GM12878 (cell line): ENCODE results near the gene MROH2A. TPM values are rescaled to one million over a fixed set of nuclear protein-coding genes. Genes with fewer than 3 reads are reported as not detected.

Source experiments
- ATAC-seq: fragments of 200-7000 bp; cut with Tn5 transposase; 3 replicates; pipeline ENCODE4 v1.9.1; 2020; ENCODE audit warnings: mild to moderate bottlenecking, moderate library complexity
- BruUV-seq: library from RNA; stranded (reverse); fragments of 400-500 nt; replicated peaks from 2 replicates; lab custom pipeline; 2021; lab: Mats Ljungman, UMichigan
- CTCF ChIA-PET: fragments of 300-600 bp; sonication (Branson Sonifier 250); formaldehyde crosslinking; extraction: SDS; loops from one replicate; lab custom pipeline; 2021; ENCODE audit warnings: inconsistent platforms; lab: Yijun Ruan, JAX
- POLR2A ChIA-PET: fragments of 350-600 bp; formaldehyde crosslinking; extraction: SDS; loops from one replicate; lab custom pipeline; 2021; ENCODE audit warnings: inconsistent platforms; lab: Charles Lee
- RAD21 ChIA-PET: fragments of 300-600 bp; sonication (Branson Sonifier 250); formaldehyde crosslinking; loops from one replicate; lab custom pipeline; 2023; ENCODE audit warnings: antibody characterized with exemption; ENCODE audit not compliant: unreplicated experiment; lab: Charles Lee
- SMC1A ChIA-PET: fragments of 300-600 bp; sonication (Branson Sonifier 250); formaldehyde crosslinking; loops from one replicate; lab custom pipeline; 2023; ENCODE audit not compliant: unreplicated experiment, uncharacterized antibody; lab: Charles Lee
- DNase-seq: peaks from one replicate; pipeline ENCODE4 v3.0.0-alpha.2; 2011; ENCODE audit warnings: low read depth, low spot score
- FAIRE-seq: peaks from 3 replicates; lab custom pipeline; 2011; peaks lifted over from hg19 to GRCh38; lab: Jason Lieb, UNC
- H2AFZ ChIP-seq: 2 replicates; pipeline ENCODE4 v1.6.0; 2011; ENCODE audit warnings: low read depth, low read length, control low read depth; ENCODE audit not compliant: control insufficient read depth
- H3K27ac ChIP-seq: 2 replicates; pipeline ENCODE4 v1.5.1; 2011; ENCODE audit warnings: control low read depth; ENCODE audit not compliant: control insufficient read depth, insufficient read depth
- H3K27me3 ChIP-seq, 2 experiments: replicated peaks in 1 of 2; 2 replicates each; pipeline versions ENCODE4 v1.6.0 to v1.6.1; 2011; ENCODE audit warnings: low read length in 1 of 2; ENCODE audit not compliant: control insufficient read depth in 2 of 2, insufficient read depth in 2 of 2
- H3K36me3 ChIP-seq, 2 experiments: 2 replicates each; pipeline ENCODE4 v1.5.1; 2011; ENCODE audit warnings: low read length in 1 of 2; ENCODE audit not compliant: control insufficient read depth in 2 of 2, insufficient read depth in 2 of 2
- H3K4me1 ChIP-seq: 2 replicates; pipeline ENCODE4 v1.6.1; 2011; ENCODE audit warnings: mild to moderate bottlenecking, low read length, moderate library complexity, mixed read lengths; ENCODE audit not compliant: control insufficient read depth, insufficient read depth
- H3K4me2 ChIP-seq: 2 replicates; pipeline ENCODE4 v1.6.0; 2011; ENCODE audit warnings: control low read depth; ENCODE audit not compliant: control insufficient read depth, insufficient read depth
- H3K4me3 ChIP-seq: fragments of 200-600 bp; sonication (generic); 2 replicates; pipeline ENCODE4 v1.5.1; 2016
- H3K79me2 ChIP-seq: 2 replicates; pipeline ENCODE4 v1.6.0; 2011; ENCODE audit warnings: low read length; ENCODE audit not compliant: control insufficient read depth, insufficient read depth
- H3K9ac ChIP-seq: 2 replicates; pipeline ENCODE4 v1.8.0; 2011; ENCODE audit warnings: low read length, control low read depth, mixed read lengths; ENCODE audit not compliant: control insufficient read depth, insufficient read depth
- H3K9me3 ChIP-seq: replicated peaks from 3 replicates; pipeline ENCODE4 v1.5.1; 2011; ENCODE audit warnings: mild to moderate bottlenecking, low read length; ENCODE audit not compliant: control insufficient read depth, insufficient read depth
- H4K20me1 ChIP-seq: 2 replicates; pipeline ENCODE4 v1.6.0; 2011; ENCODE audit not compliant: control insufficient read depth, insufficient read depth
- BRCA1 ChIP-seq: IDR thresholded peaks from 2 replicates; pipeline ENCODE4 v1.6.1; 2011; ENCODE audit warnings: low read depth, low read length, improper control_type of control experiment
- ESRRA ChIP-seq: IDR thresholded peaks from 2 replicates; pipeline ENCODE4 v1.6.1; 2012; ENCODE audit warnings: mild to moderate bottlenecking, low read length, improper control_type of control experiment
- IKZF1 ChIP-seq: fragments of 450-650 bp; conservative IDR thresholded peaks from 2 replicates; pipeline ENCODE4 v1.6.1; 2017; ENCODE audit warnings: antibody characterized with exemption, mild to moderate bottlenecking
- NFXL1 ChIP-seq: fragments of 450-650 bp; IDR thresholded peaks from 2 replicates; pipeline ENCODE4 v1.6.1; 2017; ENCODE audit warnings: antibody characterized with exemption, mild to moderate bottlenecking, borderline replicate concordance
- PAX5 ChIP-seq: IDR thresholded peaks from 2 replicates; pipeline ENCODE4 v1.6.1; 2011; ENCODE audit warnings: low read depth, low read length, borderline replicate concordance
- PML ChIP-seq: IDR thresholded peaks from 2 replicates; pipeline ENCODE4 v1.6.1; 2012; ENCODE audit warnings: low read length, inconsistent platforms
- RB1 ChIP-seq: fragments of 450-650 bp; formaldehyde crosslinking; IDR thresholded peaks from 2 replicates; pipeline ENCODE4 v1.6.1; 2017; ENCODE audit warnings: mild to moderate bottlenecking, borderline replicate concordance
- SPI1 ChIP-seq: IDR thresholded peaks from 2 replicates; pipeline ENCODE4 v1.6.1; 2011; ENCODE audit warnings: low read depth, mild to moderate bottlenecking, low read length, moderate library complexity, borderline replicate concordance; ENCODE audit not compliant: insufficient read depth
- SREBF1 ChIP-seq: IDR thresholded peaks from 2 replicates; pipeline ENCODE4 v1.6.1; 2012; ENCODE audit warnings: mild to moderate bottlenecking, low read length
- SUPT20H ChIP-seq: IDR thresholded peaks from 2 replicates; pipeline ENCODE4 v1.6.1; 2011; ENCODE audit warnings: low read depth, mild to moderate bottlenecking, low read length, moderate library complexity, borderline replicate concordance; ENCODE audit not compliant: control insufficient read depth
- ZSCAN29 ChIP-seq: fragments of 450-650 bp; IDR thresholded peaks from 2 replicates; pipeline ENCODE4 v1.6.1; 2017; ENCODE audit warnings: mild to moderate bottlenecking, moderate library complexity
- WGBS: methylation state at CpG from one replicate; pipeline ENCODE4 v1.1.6; 2016; ENCODE audit warnings: low lambda C conversion rate; ENCODE audit not compliant: insufficient replicate concordance, insufficient coverage; ENCODE audit errors: missing lambda C conversion rate; 5-methylcytosine and 5-hydroxymethylcytosine counted together
- in situ Hi-C: fragments of 300-500 bp; cut with MboI; formaldehyde crosslinking; loops from 9 replicates; pipeline ENCODE4 v1.14.3; 2018; ENCODE audit warnings: mixed read lengths
- intact Hi-C: fragments of 100-400 bp; cut with micrococcal nuclease; formaldehyde crosslinking; loops from one replicate; pipeline ENCODE4 v1.14.2; 2022; ENCODE audit not compliant: unreplicated experiment
- polyA plus RNA-seq, 11 experiments: library from polyadenylated mRNA; depleted of rRNA in 4 of 11; unstranded in 6 of 11; stranded (reverse) in 5 of 11; fragments of >200 nt; fragmentation: Nextera tagmentation in 4 of 11; fragmentation: Illumina TruSeq in 1 of 11; extraction: Ambion mirVana in 4 of 11; extraction: Trizol in 1 of 11; gene quantifications; 1 replicate in 1 of 11; 2 replicates in 10 of 11; pipeline versions ENCODE4 v1.2.1 to v1.2.3, GENCODE V29; 2011 to 2016; ENCODE audit warnings: inconsistent platforms in 2 of 11, missing spikeins in 2 of 11, low read depth in 1 of 11
- total RNA-seq, 4 experiments: library from RNA; depleted of rRNA in 3 of 4; stranded (reverse); fragments of >200 nt in 3 of 4; fragmentation: Illumina TruSeq in 1 of 4; extraction: Trizol in 1 of 4; gene quantifications; 2 replicates each; pipeline versions ENCODE4 v1.2.1 to v1.2.3, GENCODE V29; 2013 to 2021
- TF ChIP-seq, protein P1 (sequence below): fragments of 450-650 bp; IDR thresholded peaks from 2 replicates; pipeline ENCODE4 v1.6.1; 2018; ENCODE audit warnings: borderline replicate concordance, mild to moderate bottlenecking; ENCODE audit not compliant: partially characterized antibody

The MROH2A gene
- total and polyA plus RNA-seq, 10 of the 15 experiments (the other 5 are each of a cell fraction or from before 2014, with no cell fraction given): not detected

DNA sequence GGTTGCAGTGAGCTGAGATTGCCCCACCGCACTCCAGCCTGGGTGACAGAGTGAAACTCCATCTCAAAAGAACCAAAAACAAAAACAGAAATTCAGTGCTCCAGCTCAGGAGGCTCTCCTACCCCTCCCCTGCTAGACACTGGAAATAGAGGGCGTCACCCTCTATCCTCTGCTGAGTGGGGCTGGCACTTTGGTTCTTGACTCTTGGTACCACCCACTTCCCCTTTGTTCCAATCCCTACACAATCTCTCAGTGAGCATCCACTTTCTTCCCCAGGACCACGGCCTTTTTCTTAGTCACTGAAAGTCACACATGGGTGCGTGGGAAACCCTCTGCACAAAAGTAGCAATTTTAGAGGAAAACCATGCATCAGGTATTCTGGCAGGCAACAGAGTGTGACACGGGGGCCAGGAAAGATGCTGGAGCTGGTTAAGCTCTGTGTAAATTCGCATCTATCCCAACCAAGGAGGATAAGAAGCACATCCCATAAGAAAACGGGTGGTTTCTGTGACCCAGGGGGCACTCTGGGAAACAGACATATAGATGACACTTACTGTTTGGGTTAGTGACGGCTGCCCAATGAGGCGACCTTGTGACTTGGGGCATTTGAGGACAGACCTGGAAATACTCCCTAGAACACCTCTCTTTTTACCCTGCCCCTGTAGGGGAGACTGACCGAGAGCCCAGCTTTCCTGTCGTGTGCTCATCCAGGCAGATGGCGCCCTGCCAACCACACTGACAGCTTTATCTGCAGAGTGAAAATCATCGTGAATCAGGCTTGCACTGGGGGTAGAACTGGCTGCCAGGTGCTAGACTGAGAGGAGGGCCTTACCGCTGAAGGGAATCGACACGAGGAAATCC, 68.5 kb downstream of the MROH2A start:
- Histone ChIP-seq H3K4me2 (no peak overlapping the region), H3K27me3 (no peaks in the 10 kb centered on the region), H3K79me2 (peaks cover 16% of the 10 kb centered on the region), H3K4me1 (no peaks in the 10 kb centered on the region), H3K27ac (no peak overlapping the region), H2AFZ (no peak overlapping the region), H4K20me1 (no peaks in the 10 kb centered on the region), H3K4me3 (no peak overlapping the region), H3K36me3 (peaks cover 45 to 51% of the 10 kb centered on the region in 2 experiments), H3K9me3 (no peaks in the 10 kb centered on the region), H3K9ac (no peak overlapping the region)
- no peak for TF ChIP-seq SREBF1
- peak; percentile 48; the same call in 1 of the 2 replicates for TF ChIP-seq SPI1
- intact Hi-C loops: no loop called here
- DNase-seq (no peak), FAIRE-seq (no peak), ATAC-seq (peak; percentile 49; the same call in 2 of the 3 replicates)
- CTCF ChIA-PET: interaction anchor here (0.7 kb wide), 1 partner anchor 13 kb away, joined by 3 read pairs; no protein-coding TSS in a partner anchor
- in situ Hi-C loops: no loop called here
- no TSS peak for BruUV-seq
- POLR2A ChIA-PET: no interaction called here
- SMC1A ChIA-PET: interaction anchor here (0.6 to 1.2 kb wide), 2 partner anchors 10 to 1496 kb away, joined by 3 to 4 read pairs; no protein-coding TSS in a partner anchor
- WGBS: 90% methylated on average over 16 of the region's 16 CpGs
- RAD21 ChIA-PET: no interaction called here

DNA sequence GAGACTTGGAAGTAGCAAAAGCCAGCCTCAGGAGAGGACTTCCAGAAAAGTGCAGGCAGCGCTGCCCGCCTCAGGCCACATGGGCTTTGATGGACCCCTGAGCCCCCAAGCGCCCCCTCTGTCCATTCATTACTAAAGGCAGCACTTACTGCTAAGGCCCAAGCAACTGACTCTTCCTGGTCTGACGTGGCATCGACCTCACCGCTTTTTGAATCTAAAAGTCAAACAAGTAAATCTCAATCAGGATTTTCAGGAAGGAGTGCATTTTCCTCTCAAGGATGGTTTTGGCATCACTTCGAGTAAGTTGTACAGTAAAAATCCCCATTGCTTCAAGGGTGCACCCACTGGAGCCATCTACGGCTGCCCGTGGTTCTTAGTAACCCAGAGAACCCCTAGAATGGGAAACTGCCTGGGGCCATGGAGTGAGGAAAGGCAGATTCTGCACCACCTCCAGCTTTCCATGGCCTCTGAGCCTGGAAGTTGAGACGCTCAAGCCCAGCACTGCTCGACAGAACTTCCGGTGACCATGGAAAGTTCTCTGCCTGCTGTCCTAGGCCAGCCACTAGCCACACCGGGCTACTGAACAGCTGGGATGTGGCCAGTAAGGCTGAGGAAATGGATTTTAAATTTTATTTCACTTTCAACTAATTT, 69.2 kb downstream of the MROH2A start:
- no peak for FAIRE-seq
- WGBS: 98% methylated on average over 13 of the region's 13 CpGs
- in situ Hi-C loops: no loop called here
- TF ChIP-seq PML (no peak), RB1 (no peak), NFXL1 (no peak), ESRRA (no peak), IKZF1 (no peak), SUPT20H (no peak), PAX5 (no peak), BRCA1 (no peak), ZSCAN29 (no peak)
- TF ChIP-seq, protein P1, sequence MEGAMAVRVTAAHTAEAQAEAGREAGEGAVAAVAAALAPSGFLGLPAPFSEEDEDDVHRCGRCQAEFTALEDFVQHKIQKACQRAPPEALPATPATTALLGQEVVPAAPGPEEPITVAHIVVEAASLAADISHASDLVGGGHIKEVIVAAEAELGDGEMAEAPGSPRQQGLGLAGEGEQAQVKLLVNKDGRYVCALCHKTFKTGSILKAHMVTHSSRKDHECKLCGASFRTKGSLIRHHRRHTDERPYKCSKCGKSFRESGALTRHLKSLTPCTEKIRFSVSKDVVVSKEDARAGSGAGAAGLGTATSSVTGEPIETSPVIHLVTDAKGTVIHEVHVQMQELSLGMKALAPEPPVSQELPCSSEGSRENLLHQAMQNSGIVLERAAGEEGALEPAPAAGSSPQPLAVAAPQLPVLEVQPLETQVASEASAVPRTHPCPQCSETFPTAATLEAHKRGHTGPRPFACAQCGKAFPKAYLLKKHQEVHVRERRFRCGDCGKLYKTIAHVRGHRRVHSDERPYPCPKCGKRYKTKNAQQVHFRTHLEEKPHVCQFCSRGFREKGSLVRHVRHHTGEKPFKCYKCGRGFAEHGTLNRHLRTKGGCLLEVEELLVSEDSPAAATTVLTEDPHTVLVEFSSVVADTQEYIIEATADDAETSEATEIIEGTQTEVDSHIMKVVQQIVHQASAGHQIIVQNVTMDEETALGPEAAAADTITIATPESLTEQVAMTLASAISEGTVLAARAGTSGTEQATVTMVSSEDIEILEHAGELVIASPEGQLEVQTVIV: no peak

More for the DNA sequence above, 69.2 kb downstream of the MROH2A start:
- DNase-seq: no peak
- Histone ChIP-seq H3K79me2 (peaks cover 24% of the 10 kb centered on the region), H3K4me2 (no peak overlapping the region), H3K4me3 (no peak overlapping the region), H4K20me1 (0 out of 2 replicates have a peak, but pooled peaks cover 2% of the 10 kb centered on the region), H3K27me3 (no peaks in the 10 kb centered on the region), H3K9ac (no peak overlapping the region), H3K27ac (no peak overlapping the region), H3K4me1 (peaks cover 7% of the 10 kb centered on the region; the same call in 1 of the 2 replicates), H3K36me3 (peaks cover 45 to 46% of the 10 kb centered on the region in 2 experiments), H3K9me3 (no peaks in the 10 kb centered on the region), H2AFZ (no peak overlapping the region)
- intact Hi-C loops: no loop called here
- no peak for ATAC-seq
- BruUV-seq: no TSS peak
- CTCF ChIA-PET: no interaction called here
- POLR2A ChIA-PET: no interaction called here
- SMC1A ChIA-PET: no interaction called here
- RAD21 ChIA-PET: no interaction called here
